Measurements from ENCODE around the gene RCOR1.
"Not testable (repeated sequence)": the region's sequence is repeated elsewhere in the genome, so short reads cannot be mapped to it uniquely, and the experiment has no call there.

RCOR1 gene

GRCh38 chr14:102629011-102629444, 36.6 kb downstream of the RCOR1 start:
- Histone ChIP-seq H3K4me3 (ENCODE audit: low read depth, low read length) (no peak overlapping the region), H3K27ac (no peak overlapping the region), H3K9me3 (ENCODE audit: severe bottlenecking) (no peaks in the 10 kb centered on the region), H3K36me3 (no peaks in the 10 kb centered on the region), H3K27me3 (ENCODE audit: insufficient read depth, low read depth, severe bottlenecking) (no peaks in the 10 kb centered on the region)
- no peak for DNase-seq
- no peak for TF ChIP-seq CTCF (IDR thresholded peaks at IDR 0.05; ENCODE audit: low read depth, low read length)

- Histone ChIP-seq H3K9me3 (ENCODE audit: severe bottlenecking) (no peaks in the 10 kb centered on the region), H3K27ac (no peak overlapping the region; the same call in 1 of the 2 replicates), H3K36me3 (no peaks in the 10 kb centered on the region), H3K4me3 (ENCODE audit: low read depth, low read length) (no peak overlapping the region), H3K27me3 (ENCODE audit: insufficient read depth, low read depth, severe bottlenecking) (no peaks in the 10 kb centered on the region)
- no peak for DNase-seq
- no peak for TF ChIP-seq CTCF (IDR thresholded peaks at IDR 0.05; ENCODE audit: low read depth, low read length)
Measured at GRCh38 chr14:102629808-102630350, 37.4 kb downstream of the RCOR1 start.

- Histone ChIP-seq H3K27ac (no peak overlapping the region), H3K27me3 (ENCODE audit: insufficient read depth, low read depth, severe bottlenecking) (no peaks in the 10 kb centered on the region), H3K36me3 (no peaks in the 10 kb centered on the region), H3K9me3 (ENCODE audit: severe bottlenecking) (no peaks in the 10 kb centered on the region), H3K4me3 (ENCODE audit: low read depth, low read length) (no peak overlapping the region)
- TF ChIP-seq CTCF (IDR thresholded peaks at IDR 0.05; ENCODE audit: low read depth, low read length), result no peak
- DNase-seq, result no peak
Measured at GRCh38 chr14:102630405-102630804, 38.0 kb downstream of the RCOR1 start.

- DNase-seq, result no peak
- Histone ChIP-seq H3K36me3 (no peaks in the 10 kb centered on the region), H3K27ac (no peak overlapping the region), H3K9me3 (ENCODE audit: severe bottlenecking) (no peaks in the 10 kb centered on the region), H3K4me3 (ENCODE audit: low read depth, low read length) (no peak overlapping the region), H3K27me3 (ENCODE audit: insufficient read depth, low read depth, severe bottlenecking) (no peaks in the 10 kb centered on the region)
- TF ChIP-seq CTCF (IDR thresholded peaks at IDR 0.05; ENCODE audit: low read depth, low read length), result no peak
Measured at GRCh38 chr14:102630881-102631280, 38.4 kb downstream of the RCOR1 start.

- H3K27ac ChIP-seq, result no peak overlapping the region
- no peak overlapping the region for H3K4me3 ChIP-seq (ENCODE audit: low read depth, low read length)
- DNase-seq, result peak; percentile 50
- no peaks in the 10 kb centered on the region for H3K9me3 ChIP-seq (ENCODE audit: severe bottlenecking)
- TF ChIP-seq CTCF (IDR thresholded peaks at IDR 0.05; ENCODE audit: low read depth, low read length), result no peak
- H3K27me3 ChIP-seq (ENCODE audit: insufficient read depth, low read depth, severe bottlenecking), result no peaks in the 10 kb centered on the region
- H3K36me3 ChIP-seq, result no peaks in the 10 kb centered on the region
Measured at GRCh38 chr14:102633906-102634595, 41.6 kb downstream of the RCOR1 start.

- not testable (repeated sequence) for H3K27me3 ChIP-seq (ENCODE audit: insufficient read depth, low read depth, severe bottlenecking); H3K9me3 ChIP-seq (ENCODE audit: severe bottlenecking); DNase-seq; H3K27ac ChIP-seq; H3K4me3 ChIP-seq (ENCODE audit: low read depth, low read length); H3K36me3 ChIP-seq
Measured at GRCh38 chr14:102639611-102640010, 47.2 kb downstream of the RCOR1 start.

Data from WERI-Rb-1 (cell line).